Pons (tissue), 1 donor: ENCODE measurements around the gene SSC5D.
"Not testable (repeated sequence)": the region's sequence is repeated elsewhere in the genome, so short reads cannot be mapped to it uniquely, and the experiment has no call there.

Source experiments
- DNase-seq: peaks from one replicate; pipeline ENCODE4 v3.0.0-alpha.2; 2016; ENCODE audit warnings: low spot score

The SSC5D gene

DNA sequence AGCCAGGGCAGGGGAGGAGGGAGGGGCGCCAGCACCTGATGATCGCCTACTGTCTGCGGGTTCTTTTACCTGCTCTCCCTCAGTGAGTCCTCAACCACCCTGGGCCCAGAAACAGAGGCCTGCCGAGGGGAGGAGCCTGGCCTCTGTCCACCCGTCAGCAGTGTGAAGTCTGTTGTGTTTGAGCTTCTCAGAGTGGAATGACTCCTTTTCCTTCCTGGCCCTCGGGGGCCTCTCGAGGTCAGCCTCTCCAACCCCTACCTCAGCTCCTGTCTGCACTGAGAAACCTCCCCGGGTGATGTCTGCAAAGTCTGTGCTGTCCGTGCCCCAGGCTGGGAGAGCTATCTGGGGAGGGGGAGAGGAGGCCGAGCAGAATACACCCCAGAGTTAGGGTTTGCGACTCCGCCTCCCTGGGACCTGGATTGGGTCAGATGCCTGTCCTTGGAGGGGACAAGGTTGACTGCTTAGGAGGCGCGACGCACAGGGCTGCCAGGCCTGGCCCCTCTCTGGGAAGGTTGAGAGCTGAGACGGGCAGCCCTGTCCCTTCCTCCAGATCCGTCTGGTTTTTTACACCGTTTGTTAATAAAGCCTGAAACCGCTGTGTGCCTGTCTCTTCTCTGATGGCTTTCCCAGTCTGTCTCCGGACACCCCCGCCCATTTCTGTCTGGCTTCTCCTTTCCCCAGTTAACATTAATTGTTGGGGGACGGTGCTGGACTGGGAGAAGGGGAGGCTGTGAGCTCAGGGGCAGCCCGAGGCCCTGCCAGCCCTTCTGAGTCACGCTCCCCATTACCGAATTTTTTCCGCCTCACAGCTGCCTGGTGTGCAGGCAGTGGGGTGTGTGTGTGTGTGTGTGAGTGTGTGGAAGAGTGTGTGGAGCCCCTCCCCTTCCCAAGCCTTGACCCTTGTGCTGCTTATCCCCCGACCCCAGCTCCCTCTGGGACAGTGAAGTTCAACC lies 989 bp upstream of the SSC5D start:
- DNase-seq, result no peak

- DNase-seq, result no peak
Observed at GRCh38 chr19:55488986-55489710, 912 bp downstream of the SSC5D start.

GRCh38 chr19:55489711-55490477 lies 1.7 kb downstream of the SSC5D start:
- DNase-seq, result no peak

GRCh38 chr19:55490478-55491432 lies 2.5 kb downstream of the SSC5D start:
- DNase-seq, result no peak

- DNase-seq, result no peak
Observed at GRCh38 chr19:55491546-55492360, 3.5 kb downstream of the SSC5D start.

- no peak for DNase-seq
Observed at GRCh38 chr19:55492362-55492944, 4.2 kb downstream of the SSC5D start.

DNA sequence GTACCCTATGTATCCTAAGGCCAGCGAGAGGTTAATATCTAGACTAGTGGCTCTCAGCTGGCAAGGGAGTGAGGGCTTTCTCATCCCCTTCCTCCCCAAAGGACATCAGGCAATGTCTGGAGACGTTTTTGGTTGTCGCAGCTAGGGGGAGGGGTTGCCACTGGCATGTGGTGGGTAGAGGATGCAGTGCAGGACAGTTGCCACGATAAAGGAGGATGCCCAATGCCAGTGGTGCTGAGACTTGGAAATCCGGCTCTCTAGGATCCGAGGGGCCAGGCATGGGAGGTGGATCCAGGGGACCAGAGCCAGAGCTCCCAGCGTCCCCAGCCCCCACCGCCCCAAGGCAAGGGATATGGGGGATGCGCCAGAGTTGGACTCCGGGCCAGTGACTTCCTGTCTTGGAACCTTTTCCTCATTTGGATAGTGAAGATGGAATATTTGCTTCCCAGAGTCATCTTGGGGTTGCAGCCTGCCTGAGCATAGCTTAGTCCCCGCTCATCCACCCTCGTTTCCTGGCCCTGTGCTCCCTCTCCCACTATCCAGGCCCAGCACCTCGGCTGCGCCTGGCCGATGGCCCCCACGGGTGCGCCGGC lies 4.9 kb downstream of the SSC5D start:
- DNase-seq, result no peak

- no peak for DNase-seq
Observed at GRCh38 chr19:55493645-55494171, 5.5 kb downstream of the SSC5D start.

- no peak for DNase-seq
Observed at GRCh38 chr19:55494172-55494761, 6.0 kb downstream of the SSC5D start.

- DNase-seq, result no peak
Observed at GRCh38 chr19:55495646-55496349, 7.6 kb downstream of the SSC5D start.

- DNase-seq, result not testable (repeated sequence)
Observed at GRCh38 chr19:55496820-55497219, 8.6 kb downstream of the SSC5D start.

GRCh38 chr19:55497763-55498162 lies 9.5 kb downstream of the SSC5D start:
- DNase-seq, result no peak

- DNase-seq, result no peak
Observed at GRCh38 chr19:55498246-55498840, 10.1 kb downstream of the SSC5D start.

DNA sequence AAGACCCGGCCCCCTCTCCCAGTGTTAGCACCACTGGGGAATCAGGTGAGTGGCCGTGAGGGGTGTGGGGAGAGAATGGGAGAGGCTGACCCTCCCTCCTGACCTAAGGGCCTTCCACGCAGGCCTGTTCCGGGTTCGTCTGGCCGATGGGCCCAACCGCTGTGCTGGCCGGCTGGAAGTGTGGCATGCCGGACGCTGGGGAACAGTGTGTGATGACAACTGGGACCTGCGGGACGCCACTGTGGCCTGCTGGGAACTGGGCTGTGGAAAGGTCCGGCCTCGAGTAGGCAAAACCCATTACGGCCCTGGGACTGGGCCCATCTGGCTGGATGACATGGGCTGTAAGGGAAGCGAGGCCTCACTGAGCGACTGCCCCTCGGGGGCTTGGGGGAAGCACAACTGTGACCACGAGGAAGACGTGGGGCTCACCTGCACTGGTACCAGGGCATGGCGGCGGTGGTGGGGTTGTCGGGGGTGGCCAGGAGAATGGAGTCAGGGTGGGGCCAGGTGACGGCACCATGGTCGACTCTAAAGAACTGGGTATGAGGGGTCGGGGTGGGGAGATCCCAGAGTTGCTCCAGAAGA lies 12.2 kb downstream of the SSC5D start:
- no peak for DNase-seq

GRCh38 chr19:55502197-55502952 lies 14.1 kb downstream of the SSC5D start:
- DNase-seq, result no peak

- no peak for DNase-seq
Observed at GRCh38 chr19:55503157-55503501, 14.9 kb downstream of the SSC5D start.
